GM12875 (cell line): ENCODE results near the gene HOXA7.

Experiments used
- H3K4me3 ChIP-seq: one replicate; pipeline ENCODE4 v1.5.1; 2011; ENCODE audit warnings: low read depth, low read length, control low read depth
- TF ChIP-seq, protein P1 (sequence below): IDR thresholded peaks from 2 replicates; pipeline ENCODE4 v1.5.1; 2011; ENCODE audit warnings: low read depth, mild to moderate bottlenecking, control low read depth, inconsistent platforms, low read length, moderate library complexity, borderline replicate concordance; ENCODE audit not compliant: insufficient read depth

The HOXA7 gene

DNA sequence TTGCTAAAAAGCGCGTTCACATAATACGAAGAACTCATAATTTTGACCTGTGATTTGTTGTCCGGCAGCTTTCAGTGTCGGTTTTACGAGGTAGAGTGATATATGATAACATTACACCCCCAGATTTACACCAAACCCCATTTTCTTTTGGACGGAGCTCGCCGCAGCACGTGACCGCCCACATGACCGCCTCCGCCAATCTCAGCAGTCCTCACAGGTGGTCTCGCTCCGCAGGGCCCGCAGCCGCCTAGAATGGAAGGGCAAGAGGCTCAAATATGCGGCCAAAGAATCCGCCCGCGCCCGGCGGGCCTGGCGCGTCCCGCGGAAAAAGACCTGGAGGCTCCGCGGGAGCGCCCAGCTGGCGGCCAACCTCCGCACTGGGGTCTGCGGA, at the start of gene HOXA7:
TSS of gene HOXA7 (minus strand) at position 168 of the 391 bp plus-strand sequence. CDS start at position 38, 130 bp downstream.
- TF ChIP-seq, protein P1, sequence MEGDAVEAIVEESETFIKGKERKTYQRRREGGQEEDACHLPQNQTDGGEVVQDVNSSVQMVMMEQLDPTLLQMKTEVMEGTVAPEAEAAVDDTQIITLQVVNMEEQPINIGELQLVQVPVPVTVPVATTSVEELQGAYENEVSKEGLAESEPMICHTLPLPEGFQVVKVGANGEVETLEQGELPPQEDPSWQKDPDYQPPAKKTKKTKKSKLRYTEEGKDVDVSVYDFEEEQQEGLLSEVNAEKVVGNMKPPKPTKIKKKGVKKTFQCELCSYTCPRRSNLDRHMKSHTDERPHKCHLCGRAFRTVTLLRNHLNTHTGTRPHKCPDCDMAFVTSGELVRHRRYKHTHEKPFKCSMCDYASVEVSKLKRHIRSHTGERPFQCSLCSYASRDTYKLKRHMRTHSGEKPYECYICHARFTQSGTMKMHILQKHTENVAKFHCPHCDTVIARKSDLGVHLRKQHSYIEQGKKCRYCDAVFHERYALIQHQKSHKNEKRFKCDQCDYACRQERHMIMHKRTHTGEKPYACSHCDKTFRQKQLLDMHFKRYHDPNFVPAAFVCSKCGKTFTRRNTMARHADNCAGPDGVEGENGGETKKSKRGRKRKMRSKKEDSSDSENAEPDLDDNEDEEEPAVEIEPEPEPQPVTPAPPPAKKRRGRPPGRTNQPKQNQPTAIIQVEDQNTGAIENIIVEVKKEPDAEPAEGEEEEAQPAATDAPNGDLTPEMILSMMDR, result no peak
- no peak within 1 kb of the TSS for H3K4me3 ChIP-seq

DNA sequence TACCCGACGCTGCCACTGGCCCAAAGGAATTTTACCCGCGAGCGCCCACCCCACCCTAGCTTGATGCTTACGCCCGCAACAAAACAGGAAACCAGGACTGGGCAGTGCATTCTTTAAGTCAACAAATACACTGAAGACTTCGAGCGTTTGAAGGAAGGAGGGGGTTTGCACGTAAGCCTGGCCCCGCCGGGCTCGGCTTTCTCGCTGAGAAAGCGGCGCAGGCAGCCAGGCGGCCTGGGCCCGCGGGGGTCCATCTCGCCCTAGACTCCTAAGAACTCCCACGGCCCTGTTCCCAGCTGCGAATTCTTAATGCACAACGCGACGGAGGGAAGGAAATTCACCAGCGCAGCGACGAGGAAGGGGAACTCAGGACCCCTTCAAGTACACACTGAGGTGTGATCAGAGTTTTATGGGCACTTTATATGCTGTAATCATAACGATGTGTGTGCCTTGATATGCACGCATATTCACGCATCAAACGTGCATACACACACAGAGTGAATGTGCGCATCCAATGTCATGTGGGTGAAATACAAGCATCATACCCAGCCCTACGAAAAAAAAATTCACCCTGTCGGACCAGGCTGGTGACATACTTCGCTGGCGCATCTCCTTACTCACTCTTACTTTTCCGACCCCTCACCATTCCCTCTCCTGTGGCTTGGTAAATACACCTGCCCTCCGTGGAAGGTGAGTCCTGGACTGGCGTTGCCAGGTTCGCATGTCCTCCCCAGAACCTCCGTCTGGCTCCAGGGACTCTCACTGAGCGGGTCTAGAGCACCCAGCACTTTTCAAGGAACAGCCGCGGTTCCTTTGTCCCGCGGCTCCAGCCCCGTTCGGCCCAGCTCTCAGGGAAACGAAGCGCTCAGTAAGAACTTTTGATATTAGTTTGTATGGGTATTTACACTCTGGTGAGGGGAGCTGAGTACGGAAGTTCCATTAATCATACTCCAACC, 49.1 kb upstream of the HOXA7 start:
- no peak overlapping the region for H3K4me3 ChIP-seq
- TF ChIP-seq, protein P1, result no peak

DNA sequence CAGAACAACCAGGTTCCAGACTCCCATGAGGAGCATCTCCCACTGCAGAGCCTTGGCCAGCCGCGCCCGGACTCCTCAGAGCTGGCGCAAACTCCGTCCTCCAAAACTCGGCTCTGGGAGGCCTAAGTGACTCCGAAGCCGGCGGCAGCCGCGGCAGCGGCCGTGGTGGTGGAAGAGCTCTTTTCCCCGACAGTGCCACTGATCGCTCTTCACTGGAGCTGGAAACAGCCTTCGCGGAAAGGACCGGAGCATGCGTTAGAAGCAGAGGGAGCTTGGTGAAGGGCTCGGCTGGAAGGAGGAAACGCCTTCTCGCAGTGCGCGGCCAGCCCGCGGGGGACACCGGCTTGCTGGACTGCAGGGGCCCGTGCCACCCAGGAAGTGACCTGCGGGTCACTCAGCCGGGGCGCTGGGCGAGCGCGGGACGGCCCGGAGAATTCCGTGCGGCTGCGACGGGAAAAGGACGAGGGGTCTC, 48.4 kb upstream of the HOXA7 start:
- TF ChIP-seq, protein P1, result no peak
- no peak overlapping the region for H3K4me3 ChIP-seq

DNA sequence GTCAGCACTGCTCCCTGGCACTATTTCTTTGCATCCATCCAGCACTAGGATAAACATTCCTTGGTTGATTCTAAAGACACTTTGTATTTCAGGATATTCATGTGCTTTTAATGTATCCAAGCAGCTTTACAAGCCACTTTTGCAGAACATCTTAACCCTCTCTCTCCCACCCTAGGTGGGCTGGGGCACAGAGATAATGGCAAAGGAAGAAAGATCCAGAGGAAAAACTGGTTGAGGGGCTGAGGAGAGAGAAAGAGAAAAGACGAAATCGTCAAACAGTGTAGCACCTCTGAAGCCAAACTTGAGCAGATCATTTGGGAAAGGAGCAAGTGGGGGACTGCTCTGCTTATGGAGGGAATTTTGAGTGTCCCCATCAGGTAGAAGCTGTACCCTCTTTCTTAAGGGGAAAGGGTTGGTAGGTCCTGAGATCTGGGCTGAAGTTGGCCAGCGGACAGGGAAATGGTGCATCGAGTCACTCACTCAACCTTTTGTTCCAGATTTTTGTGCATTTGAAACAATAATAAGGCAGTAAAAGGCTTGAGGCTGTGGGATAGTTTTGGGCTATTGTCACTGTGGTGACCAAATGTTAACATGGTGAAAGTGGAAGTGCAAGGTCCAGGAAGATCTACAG, 47.6 kb upstream of the HOXA7 start:
- TF ChIP-seq, protein P1, result no peak
- H3K4me3 ChIP-seq, result no peak overlapping the region

DNA sequence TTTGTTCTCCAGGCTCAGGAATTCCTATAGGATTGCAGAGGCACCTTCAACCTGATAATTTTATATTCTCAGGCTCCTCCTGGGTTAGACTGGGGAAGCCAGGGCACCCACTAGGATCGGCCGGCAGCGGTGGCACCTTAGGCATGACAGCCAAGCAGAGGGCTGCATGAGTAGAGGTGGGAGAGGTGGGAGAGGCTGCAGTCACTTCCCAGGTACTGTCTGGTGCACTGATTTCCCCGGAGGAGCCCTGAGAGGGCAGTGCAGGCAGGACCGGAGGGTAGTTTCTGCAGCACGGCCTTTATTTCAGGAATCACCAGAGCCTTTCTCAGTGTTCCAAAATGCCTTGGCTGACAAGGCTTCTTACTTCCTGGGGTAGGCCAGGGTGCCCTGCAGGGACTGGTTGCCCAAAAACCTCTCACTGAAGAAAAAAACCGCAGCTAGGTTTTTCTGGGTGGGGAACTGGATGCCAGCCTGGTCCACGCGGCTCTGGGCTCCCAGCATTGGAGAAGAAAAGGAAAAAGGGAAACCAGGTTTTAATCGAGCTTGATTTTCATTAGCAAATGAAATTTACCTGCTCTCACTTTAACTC, 47.0 kb upstream of the HOXA7 start:
- TF ChIP-seq, protein P1, result no peak
- no peak overlapping the region for H3K4me3 ChIP-seq

DNA sequence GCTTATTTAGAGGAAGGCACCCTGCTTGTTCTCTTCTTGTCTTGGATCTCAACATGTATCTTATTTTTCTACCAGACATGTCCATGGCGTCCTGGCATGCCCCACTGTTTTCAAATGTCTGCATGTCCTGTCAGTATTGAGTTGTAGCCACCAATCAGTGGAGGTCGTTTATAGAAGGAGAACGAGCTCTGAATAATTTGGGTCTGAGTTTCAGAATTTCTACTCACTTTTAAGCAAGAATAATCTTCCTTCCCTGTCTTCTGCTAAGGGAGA, 46.3 kb upstream of the HOXA7 start:
- no peak overlapping the region for H3K4me3 ChIP-seq
- TF ChIP-seq, protein P1, result no peak
